Tibial nerve (tissue), 4 donors: ENCODE data around the gene PTGIR. TPM values are rescaled to one million over a fixed set of nuclear protein-coding genes. Genes with fewer than 3 reads are reported as not detected.

ENCODE experiments used
- DNase-seq, 2 donors: peaks; one replicate each; pipeline ENCODE4 v3.0.0-alpha.2; 2019; ENCODE audit warnings: low spot score in 2 of 2
- H3K27ac ChIP-seq, 4 donors: fragments of 200-600 bp; sonication (generic) in 3 of 4; one replicate each; pipeline ENCODE4 v1.5.1; 2017 to 2019; ENCODE audit warnings: mild to moderate bottlenecking in 1 of 4
- H3K27me3 ChIP-seq, 2 donors: fragments of 200-600 bp; sonication (generic) in 1 of 2; one replicate each; pipeline versions ENCODE4 v1.5.1 to v1.6.0; 2017 to 2019
- H3K36me3 ChIP-seq, 3 donors: fragments of 200-600 bp; sonication (generic); one replicate each; pipeline ENCODE4 v1.5.1; 2018 to 2019
- H3K4me1 ChIP-seq, 4 donors: fragments of 200-600 bp; sonication (generic) in 3 of 4; one replicate each; pipeline ENCODE4 v1.5.1; 2017 to 2019
- H3K4me3 ChIP-seq, 4 donors: fragments of 200-600 bp; sonication (generic) in 3 of 4; one replicate each; pipeline ENCODE4 v1.5.1; 2017 to 2019; ENCODE audit warnings: mild to moderate bottlenecking in 1 of 4, moderate library complexity in 1 of 4
- H3K9me3 ChIP-seq, 4 donors: fragments of 200-600 bp; sonication (generic) in 3 of 4; one replicate each; pipeline ENCODE4 v1.5.1; 2017 to 2019
- EP300 ChIP-seq, 2 donors: sonication (generic); formaldehyde crosslinking; IDR thresholded peaks; one replicate each; pipeline ENCODE4 v1.6.1; 2017; ENCODE audit warnings: antibody characterized with exemption in 2 of 2, mild to moderate bottlenecking in 1 of 2
- POLR2A ChIP-seq, 2 donors: fragments of 450-650 bp; IDR thresholded peaks; one replicate each; pipeline ENCODE4 v1.6.1; 2017; ENCODE audit warnings: antibody characterized with exemption in 2 of 2, mild to moderate bottlenecking in 2 of 2, moderate library complexity in 2 of 2
- WGBS, 2 donors: methylation state at CpG; one replicate each; pipeline ENCODE4 v1.1.5; 2018; 5-methylcytosine and 5-hydroxymethylcytosine counted together
- total RNA-seq, 4 donors: library from RNA; depleted of rRNA; stranded (reverse); fragments of >200 nt; gene quantifications; one replicate each; pipeline ENCODE4 v1.1.0, GENCODE V29; 2016
- TF ChIP-seq, protein P1 (sequence below), 5 experiments: fragments of 200-600 bp in 3 of 5; fragments of 450-650 bp in 2 of 5; sonication (generic) in 3 of 5; IDR thresholded peaks; one replicate each; pipeline ENCODE4 v1.5.1; 2016 to 2019; ENCODE audit warnings: antibody characterized with exemption in 5 of 5, mild to moderate bottlenecking in 3 of 5, moderate library complexity in 2 of 5

The PTGIR gene
- total RNA-seq, 4 donors from 2014 or later: 3.1 to 43.2 (median 12.7) TPM

DNA sequence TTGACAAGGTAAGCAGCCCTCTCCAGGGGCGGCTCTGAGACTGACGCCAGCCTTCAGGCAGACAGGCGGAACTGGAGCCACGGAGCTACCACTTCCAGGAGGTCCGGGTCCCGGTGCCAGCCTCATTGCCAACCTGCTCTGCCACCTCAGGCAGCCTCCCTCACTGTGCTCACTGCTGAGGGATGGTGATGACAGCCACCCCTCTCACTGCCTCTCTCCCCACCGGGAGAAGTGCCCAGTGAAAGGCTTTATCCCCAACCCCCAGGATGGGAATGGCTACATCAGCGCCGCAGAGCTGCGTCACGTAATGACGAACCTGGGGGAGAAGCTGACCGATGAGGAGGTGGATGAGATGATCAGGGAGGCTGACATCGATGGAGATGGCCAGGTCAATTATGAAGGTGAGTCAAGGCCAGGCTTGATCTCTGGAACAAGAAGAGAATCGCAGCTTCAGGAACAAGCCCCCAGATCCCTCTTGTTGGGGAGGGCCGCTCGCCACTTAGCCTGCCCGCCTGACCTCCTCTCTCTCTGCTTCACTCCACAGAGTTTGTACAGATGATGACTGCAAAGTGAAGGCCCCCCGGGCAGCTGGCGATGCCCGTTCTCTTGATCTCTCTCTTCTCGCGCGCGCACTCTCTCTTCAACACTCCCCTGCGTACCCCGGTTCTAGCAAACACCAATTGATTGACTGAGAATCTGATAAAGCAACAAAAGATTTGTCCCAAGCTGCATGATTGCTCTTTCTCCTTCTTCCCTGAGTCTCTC lies 16.1 kb downstream of the PTGIR start:
- Histone ChIP-seq H3K9me3 (no peaks in the 10 kb centered on the region), H3K4me3 (no peak overlapping the region), H3K27me3 (no peaks in the 10 kb centered on the region), H3K27ac (peak overlapping the region in 2 of 4 donors; percentile 96 to 99), H3K36me3 (peaks cover 0 to 55% (median 8%) of the 10 kb centered on the region in 3 donors), H3K4me1 (peaks cover 0 to 84% (median 42%) of the 10 kb centered on the region in 4 donors)
- TF ChIP-seq EP300 (IDR thresholded peaks at IDR 0.05) (no peak), POLR2A (IDR thresholded peaks at IDR 0.05) (no peak)
- TF ChIP-seq, protein P1, sequence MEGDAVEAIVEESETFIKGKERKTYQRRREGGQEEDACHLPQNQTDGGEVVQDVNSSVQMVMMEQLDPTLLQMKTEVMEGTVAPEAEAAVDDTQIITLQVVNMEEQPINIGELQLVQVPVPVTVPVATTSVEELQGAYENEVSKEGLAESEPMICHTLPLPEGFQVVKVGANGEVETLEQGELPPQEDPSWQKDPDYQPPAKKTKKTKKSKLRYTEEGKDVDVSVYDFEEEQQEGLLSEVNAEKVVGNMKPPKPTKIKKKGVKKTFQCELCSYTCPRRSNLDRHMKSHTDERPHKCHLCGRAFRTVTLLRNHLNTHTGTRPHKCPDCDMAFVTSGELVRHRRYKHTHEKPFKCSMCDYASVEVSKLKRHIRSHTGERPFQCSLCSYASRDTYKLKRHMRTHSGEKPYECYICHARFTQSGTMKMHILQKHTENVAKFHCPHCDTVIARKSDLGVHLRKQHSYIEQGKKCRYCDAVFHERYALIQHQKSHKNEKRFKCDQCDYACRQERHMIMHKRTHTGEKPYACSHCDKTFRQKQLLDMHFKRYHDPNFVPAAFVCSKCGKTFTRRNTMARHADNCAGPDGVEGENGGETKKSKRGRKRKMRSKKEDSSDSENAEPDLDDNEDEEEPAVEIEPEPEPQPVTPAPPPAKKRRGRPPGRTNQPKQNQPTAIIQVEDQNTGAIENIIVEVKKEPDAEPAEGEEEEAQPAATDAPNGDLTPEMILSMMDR (IDR thresholded peaks at IDR 0.05): no peak
- WGBS, 2 donors: 90 to 92% methylated on average over 25 to 27 of the region's 27 CpGs
- DNase-seq: peak in 1 of 2 donors; percentile 12

DNA sequence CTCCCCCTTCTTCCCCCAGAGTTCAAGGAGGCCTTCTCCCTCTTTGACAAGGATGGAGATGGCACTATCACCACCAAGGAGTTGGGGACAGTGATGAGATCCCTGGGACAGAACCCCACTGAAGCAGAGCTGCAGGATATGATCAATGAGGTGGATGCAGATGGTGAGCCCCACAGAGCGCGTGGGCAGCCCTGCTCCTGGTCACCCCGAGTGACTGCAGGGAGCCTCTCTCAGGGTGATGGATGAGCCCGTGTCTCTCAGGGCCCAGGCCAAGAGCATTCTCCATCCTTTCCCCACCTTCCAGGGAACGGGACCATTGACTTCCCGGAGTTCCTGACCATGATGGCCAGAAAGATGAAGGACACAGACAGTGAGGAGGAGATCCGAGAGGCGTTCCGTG lies 16.7 kb downstream of the PTGIR start:
- peaks cover 0 to 55% (median 8%) of the 10 kb centered on the region in 3 donors for H3K36me3 ChIP-seq
- H3K4me1 ChIP-seq: peaks cover 0 to 89% (median 48%) of the 10 kb centered on the region in 4 donors
- H3K9me3 ChIP-seq: no peaks in the 10 kb centered on the region
- H3K27ac ChIP-seq: peak overlapping the region in 3 of 4 donors; percentile 2 to 99 (median 96)
- H3K4me3 ChIP-seq: no peak overlapping the region
- peak in 1 of 2 donors; percentile 3 for DNase-seq
- TF ChIP-seq, protein P1 (IDR thresholded peaks at IDR 0.05): no peak
- TF ChIP-seq EP300 (IDR thresholded peaks at IDR 0.05) (no peak), POLR2A (IDR thresholded peaks at IDR 0.05) (no peak)
- WGBS, 2 donors: 94 to 96% methylated on average over 5 to 9 of the region's 9 CpGs
- no peaks in the 10 kb centered on the region for H3K27me3 ChIP-seq

DNA sequence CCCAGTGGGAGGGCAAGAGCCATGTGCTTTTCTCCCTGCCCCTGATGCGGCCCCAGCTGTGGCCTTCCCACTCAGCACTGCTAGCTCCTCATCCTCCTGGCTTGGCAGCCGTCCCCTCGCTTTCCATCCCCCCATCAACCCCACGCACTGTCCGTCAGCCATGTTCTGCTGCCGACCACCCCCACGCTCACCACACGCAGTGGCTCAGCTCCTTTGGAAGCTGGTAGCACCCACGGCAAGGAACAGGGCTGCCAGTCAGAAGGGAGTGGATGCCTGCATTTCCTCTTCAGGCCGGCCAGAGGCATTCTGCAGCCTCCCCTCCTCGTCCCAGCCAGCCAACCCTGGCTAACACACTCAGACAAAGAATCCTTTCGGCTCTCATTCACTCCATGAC lies 17.4 kb downstream of the PTGIR start:
- no peaks in the 10 kb centered on the region for H3K9me3 ChIP-seq
- H3K27me3 ChIP-seq: no peaks in the 10 kb centered on the region
- 46 to 52% methylated on average over 12 of the region's 12 CpGs for WGBS, 2 donors
- TF ChIP-seq EP300 (IDR thresholded peaks at IDR 0.05): peak in 1 of 2 donors; percentile 73
- TF ChIP-seq, protein P1 (IDR thresholded peaks at IDR 0.05): no peak
- peak in 1 of 2 donors; percentile 23 for TF ChIP-seq POLR2A (IDR thresholded peaks at IDR 0.05)
- peaks cover 0 to 96% (median 55%) of the 10 kb centered on the region in 4 donors for H3K4me1 ChIP-seq
- no peak overlapping the region for H3K4me3 ChIP-seq
- peaks cover 0 to 55% (median 8%) of the 10 kb centered on the region in 3 donors for H3K36me3 ChIP-seq
- peak in 1 of 2 donors; percentile 13 for DNase-seq
- H3K27ac ChIP-seq: peak overlapping the region in 3 of 4 donors; percentile 2 to 99 (median 96)

DNA sequence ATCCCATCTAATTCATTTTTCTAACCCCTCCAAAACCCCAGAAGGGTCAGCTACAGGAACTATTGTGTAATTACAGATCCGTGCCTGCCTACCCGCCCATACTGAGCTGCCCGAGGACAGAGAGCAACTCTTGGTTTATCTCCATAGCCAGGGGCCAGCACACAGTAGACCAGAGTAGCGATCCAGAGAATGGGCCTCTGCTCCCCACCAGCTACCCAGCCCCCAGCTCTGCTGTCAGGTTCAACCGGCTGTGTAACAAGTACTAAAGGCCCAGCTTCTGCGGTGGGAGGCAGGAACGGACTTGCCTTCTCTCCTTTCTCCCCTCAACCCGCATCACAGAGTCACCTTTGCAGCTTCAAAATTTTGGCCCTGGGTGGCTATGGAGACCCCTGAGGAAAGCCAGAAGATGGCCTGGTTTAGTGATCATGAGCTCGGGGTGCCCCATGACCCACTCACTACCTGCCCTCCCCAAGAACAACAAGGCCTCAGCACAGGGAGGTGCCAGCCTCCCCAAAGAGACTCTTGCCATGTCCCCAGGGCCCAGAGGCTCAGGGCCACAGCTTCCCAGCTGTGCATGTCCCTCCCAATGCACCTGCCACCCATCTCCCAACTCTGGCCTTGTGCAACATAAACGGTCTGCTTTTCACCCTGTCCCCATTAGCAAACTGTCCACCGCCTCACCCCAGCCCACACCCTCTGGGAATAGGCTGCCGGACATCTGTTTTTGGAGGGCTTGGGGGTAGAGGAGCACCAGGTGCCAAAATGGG lies 18.0 kb downstream of the PTGIR start:
- peak in 1 of 2 donors; percentile 8 for DNase-seq
- Histone ChIP-seq H3K9me3 (no peaks in the 10 kb centered on the region), H3K36me3 (peaks cover 0 to 55% (median 8%) of the 10 kb centered on the region in 3 donors), H3K27me3 (no peaks in the 10 kb centered on the region), H3K4me3 (no peak overlapping the region), H3K27ac (peak overlapping the region; percentile 2 to 99 (median 62)), H3K4me1 (peaks cover 0 to 96% (median 56%) of the 10 kb centered on the region in 4 donors)
- TF ChIP-seq, protein P1 (IDR thresholded peaks at IDR 0.05): no peak
- no peak for TF ChIP-seq EP300 (IDR thresholded peaks at IDR 0.05)
- no peak for TF ChIP-seq POLR2A (IDR thresholded peaks at IDR 0.05)
- WGBS, 2 donors: 56 to 66% methylated on average over 12 of the region's 12 CpGs
